Measurements from ENCODE around the gene SETD1A.

DNA sequence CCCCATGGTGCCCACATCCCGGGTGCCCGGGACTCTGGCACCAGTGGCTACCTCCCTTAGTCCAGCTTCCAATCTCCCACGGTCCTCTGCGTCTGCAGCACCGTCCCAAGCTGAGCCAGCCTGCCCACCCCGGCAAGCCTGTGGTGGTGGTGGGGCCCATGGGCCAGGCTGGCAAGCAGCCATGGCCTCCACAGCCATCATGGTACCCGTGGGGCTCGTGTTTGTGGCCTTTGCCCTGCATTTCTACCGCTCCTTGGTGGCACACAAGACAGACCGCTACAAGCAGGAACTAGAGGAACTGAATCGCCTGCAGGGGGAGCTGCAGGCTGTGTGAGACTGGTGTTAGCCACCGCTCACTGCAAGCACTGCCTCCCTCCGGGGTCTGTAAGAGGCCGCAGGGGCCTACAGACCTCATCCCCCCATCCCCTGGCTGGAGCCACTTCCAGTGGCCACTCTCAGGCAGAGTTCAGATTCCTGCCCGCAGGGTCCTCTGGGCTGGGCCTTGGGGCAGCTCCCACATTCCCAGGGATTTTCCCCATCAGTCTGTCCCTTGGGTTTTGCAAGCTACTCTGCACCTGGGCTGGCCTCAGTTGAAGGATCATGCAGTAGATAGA is 3.9 kb upstream of the SETD1A start:
- TF ChIP-seq ZFX (IDR thresholded peaks at IDR 0.05): no peak
- TF ChIP-seq CTCF (conservative IDR thresholded peaks at IDR 0.05): peak; percentile 73
